Measurements from ENCODE around the gene KIF26B. TPM values are rescaled to one million over a fixed set of nuclear protein-coding genes. Genes with fewer than 3 reads are reported as not detected.

Gene KIF26B
- polyA plus RNA-seq, 2 of the 4 experiments (the other 2 are of a cell fraction), result 0.01 to 0.04 TPM

GRCh38 chr1:245404952-245405351 lies 250.2 kb downstream of the KIF26B start (continued):
- TF ChIP-seq BHLHE40 (IDR thresholded peaks at IDR 0.05; ENCODE audit: low read depth, low read length) (no peak), CHD2 (IDR thresholded peaks at IDR 0.05; ENCODE audit: low read length, partially characterized antibody) (no peak), HDAC2 (IDR thresholded peaks at IDR 0.05) (no peak), ELK1 (IDR thresholded peaks at IDR 0.05; ENCODE audit: low read depth, low read length) (no peak)

GRCh38 chr1:245406426-245406825 lies 251.6 kb downstream of the KIF26B start:
- no peak overlapping the region for H3K4me2 ChIP-seq
- FAIRE-seq (no peak), ATAC-seq (no peak), DNase-seq (ENCODE audit: low read depth in 1 of 2, low spot score in 1 of 2) (no peak)
- TF ChIP-seq RAD21 (conservative IDR thresholded peaks at IDR 0.05 in 1 of 2, IDR thresholded peaks at IDR 0.05 in 1 of 2) (no peak), CHD4 (IDR thresholded peaks at IDR 0.05; ENCODE audit: borderline replicate concordance) (no peak), CEBPB (IDR thresholded peaks at IDR 0.05) (no peak), CTCF (IDR thresholded peaks at IDR 0.05) (no peak), MAX (IDR thresholded peaks at IDR 0.05) (no peak), KDM1A (IDR thresholded peaks at IDR 0.05; ENCODE audit: low read depth) (no peak), JUNB (IDR thresholded peaks at IDR 0.05) (no peak), EHF (CRISPR knock-in tag; IDR thresholded peaks at IDR 0.05) (no peak), RARB (CRISPR knock-in tag; IDR thresholded peaks at IDR 0.05) (no peak), BCL3 (IDR thresholded peaks at IDR 0.05) (no peak), JUN (IDR thresholded peaks at IDR 0.05) (no peak), REST (IDR thresholded peaks at IDR 0.05) (no peak), CHD2 (IDR thresholded peaks at IDR 0.05; ENCODE audit: low read length, partially characterized antibody) (no peak), ZC3H11A (IDR thresholded peaks at IDR 0.05) (no peak), ZSCAN20 (CRISPR knock-in tag; IDR thresholded peaks at IDR 0.05) (no peak), GATA3 (IDR thresholded peaks at IDR 0.05; ENCODE audit: borderline replicate concordance) (no peak), RFX5 (IDR thresholded peaks at IDR 0.05) (no peak), MAFK (IDR thresholded peaks at IDR 0.05; ENCODE audit: partially characterized antibody) (no peak)
- ChIA-PET CTCF (no interaction called here), POLR2A (no interaction called here)
- H3K27ac ChIP-seq, result no peak overlapping the region
- WGBS (ENCODE audit: missing lambda C conversion rate), result 54% methylated on average over 2 of the region's 2 CpGs
- no peak overlapping the region for H3K4me3 ChIP-seq
- no peaks in the 10 kb centered on the region for H3K9me3 ChIP-seq
- no peaks in the 10 kb centered on the region for H3K4me1 ChIP-seq

All from A549 (cell line).